ENCODE data around the gene XRCC4. TPM values are rescaled to one million over a fixed set of nuclear protein-coding genes. Genes with fewer than 3 reads are reported as not detected.

XRCC4 gene
- total RNA-seq, 1 donor from 2014 or later: not detected

- no peaks in the 10 kb centered on the region for H3K27me3 ChIP-seq
- no peaks in the 10 kb centered on the region for H3K36me3 ChIP-seq
- H3K4me1 ChIP-seq: no peaks in the 10 kb centered on the region
- TF ChIP-seq, protein P1, sequence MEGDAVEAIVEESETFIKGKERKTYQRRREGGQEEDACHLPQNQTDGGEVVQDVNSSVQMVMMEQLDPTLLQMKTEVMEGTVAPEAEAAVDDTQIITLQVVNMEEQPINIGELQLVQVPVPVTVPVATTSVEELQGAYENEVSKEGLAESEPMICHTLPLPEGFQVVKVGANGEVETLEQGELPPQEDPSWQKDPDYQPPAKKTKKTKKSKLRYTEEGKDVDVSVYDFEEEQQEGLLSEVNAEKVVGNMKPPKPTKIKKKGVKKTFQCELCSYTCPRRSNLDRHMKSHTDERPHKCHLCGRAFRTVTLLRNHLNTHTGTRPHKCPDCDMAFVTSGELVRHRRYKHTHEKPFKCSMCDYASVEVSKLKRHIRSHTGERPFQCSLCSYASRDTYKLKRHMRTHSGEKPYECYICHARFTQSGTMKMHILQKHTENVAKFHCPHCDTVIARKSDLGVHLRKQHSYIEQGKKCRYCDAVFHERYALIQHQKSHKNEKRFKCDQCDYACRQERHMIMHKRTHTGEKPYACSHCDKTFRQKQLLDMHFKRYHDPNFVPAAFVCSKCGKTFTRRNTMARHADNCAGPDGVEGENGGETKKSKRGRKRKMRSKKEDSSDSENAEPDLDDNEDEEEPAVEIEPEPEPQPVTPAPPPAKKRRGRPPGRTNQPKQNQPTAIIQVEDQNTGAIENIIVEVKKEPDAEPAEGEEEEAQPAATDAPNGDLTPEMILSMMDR (IDR thresholded peaks at IDR 0.05): no peak
- H3K27ac ChIP-seq: no peak overlapping the region
- intact Hi-C loops (cut with DNase I): no loop called here
- no peaks in the 10 kb centered on the region for H3K9me3 ChIP-seq
- DNase-seq (ENCODE audit: low spot score in 2 of 2): no peak
- no peak overlapping the region for H3K4me3 ChIP-seq
Measured at GRCh38 chr5:83199126-83199525, 121.8 kb downstream of the XRCC4 start.

DNA sequence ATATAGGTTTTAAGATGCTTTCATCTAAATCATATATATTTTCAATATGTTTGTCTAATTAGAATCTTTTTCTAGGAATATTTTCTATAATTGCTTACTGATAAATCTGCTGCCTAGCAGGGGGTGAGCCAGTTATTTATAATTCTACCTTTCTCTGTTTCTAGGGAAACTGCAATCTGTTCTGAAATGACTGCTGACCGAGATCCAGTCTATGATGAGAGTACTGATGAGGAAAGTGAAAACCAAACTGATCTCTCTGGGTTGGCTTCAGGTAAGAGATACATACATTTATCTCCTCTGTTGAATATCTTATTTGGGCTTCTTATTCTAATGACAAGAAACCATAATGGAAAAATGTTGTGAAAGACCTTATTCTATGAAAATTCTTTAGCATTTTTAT lies 127.3 kb downstream of the XRCC4 start:
- TF ChIP-seq, protein P1 (IDR thresholded peaks at IDR 0.05): no peak
- H3K27ac ChIP-seq: no peak overlapping the region
- no peak overlapping the region for H3K4me3 ChIP-seq
- DNase-seq (ENCODE audit: low spot score in 2 of 2): no peak
- H3K27me3 ChIP-seq: no peaks in the 10 kb centered on the region
- H3K36me3 ChIP-seq: no peaks in the 10 kb centered on the region
- intact Hi-C loops (cut with DNase I): no loop called here
- no peaks in the 10 kb centered on the region for H3K4me1 ChIP-seq
- no peaks in the 10 kb centered on the region for H3K9me3 ChIP-seq

DNA sequence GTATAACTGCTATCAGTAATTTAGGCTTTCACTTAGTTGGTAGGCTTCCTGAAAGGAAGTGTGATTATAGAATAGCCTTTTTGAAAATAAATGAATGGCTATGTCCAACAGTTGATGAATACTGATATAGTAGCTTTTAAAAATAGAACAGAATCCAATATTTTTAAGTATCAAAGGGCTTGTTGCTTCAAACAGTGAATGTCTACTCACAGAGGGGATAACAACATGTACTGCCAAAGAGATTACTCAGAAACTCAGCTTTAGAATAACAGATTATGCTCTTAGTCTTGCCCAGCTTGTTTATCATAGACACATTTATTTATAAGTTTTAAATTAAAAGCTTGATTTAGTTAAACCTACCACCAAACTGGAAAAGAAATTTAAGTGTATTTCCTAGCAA lies 132.6 kb downstream of the XRCC4 start:
- Histone ChIP-seq H3K4me3 (no peak overlapping the region), H3K36me3 (no peaks in the 10 kb centered on the region), H3K4me1 (no peaks in the 10 kb centered on the region), H3K27ac (no peak overlapping the region), H3K27me3 (no peaks in the 10 kb centered on the region), H3K9me3 (no peaks in the 10 kb centered on the region)
- TF ChIP-seq, protein P1 (IDR thresholded peaks at IDR 0.05): no peak
- intact Hi-C loops (cut with DNase I): loop anchor here (10.0 kb wide), 1 partner anchor 195 kb away; no protein-coding TSS in a partner anchor
- no peak for DNase-seq (ENCODE audit: low spot score in 2 of 2)

- intact Hi-C loops (cut with DNase I): loop anchor here (10.0 kb wide), 1 partner anchor 186 kb away; no protein-coding TSS in a partner anchor
- H3K27me3 ChIP-seq: no peaks in the 10 kb centered on the region
- H3K27ac ChIP-seq: no peak overlapping the region
- TF ChIP-seq, protein P1 (IDR thresholded peaks at IDR 0.05): no peak
- no peaks in the 10 kb centered on the region for H3K9me3 ChIP-seq
- H3K4me1 ChIP-seq: no peaks in the 10 kb centered on the region
- DNase-seq (ENCODE audit: low spot score in 2 of 2): no peak
- no peaks in the 10 kb centered on the region for H3K36me3 ChIP-seq
- no peak overlapping the region for H3K4me3 ChIP-seq
Measured at GRCh38 chr5:83219077-83219476, 141.7 kb downstream of the XRCC4 start.

GRCh38 chr5:83219495-83219894 lies 142.1 kb downstream of the XRCC4 start:
- intact Hi-C loops (cut with DNase I): loop anchor here (10.0 kb wide), 1 partner anchor 185 kb away; no protein-coding TSS in a partner anchor

More at GRCh38 chr5:83219495-83219894, 142.1 kb downstream of the XRCC4 start:
- no peak overlapping the region for H3K27ac ChIP-seq
- H3K27me3 ChIP-seq: no peaks in the 10 kb centered on the region
- H3K36me3 ChIP-seq: no peaks in the 10 kb centered on the region
- H3K4me1 ChIP-seq: no peaks in the 10 kb centered on the region
- TF ChIP-seq, protein P1 (IDR thresholded peaks at IDR 0.05): no peak
- no peak for DNase-seq (ENCODE audit: low spot score in 2 of 2)
- no peaks in the 10 kb centered on the region for H3K9me3 ChIP-seq
- no peak overlapping the region for H3K4me3 ChIP-seq
